HG03175 (cell line): ENCODE results near the gene GZF1.

ENCODE experiments used
- ATAC-seq: cut with Tn5 transposase; IDR thresholded peaks from one replicate; pipeline ENCODE4 v1.9.1; 2021; ENCODE audit warnings: mild to moderate bottlenecking, moderate library complexity; ENCODE audit not compliant: unreplicated experiment

The GZF1 gene

GRCh38 chr20:23404196-23404595 is 42.2 kb downstream of the GZF1 start:
- ATAC-seq = no peak

GRCh38 chr20:23406880-23407279 is 44.9 kb downstream of the GZF1 start:
- ATAC-seq = no peak

- peak; percentile 75 for ATAC-seq
Observed at GRCh38 chr20:23407781-23408464, 45.9 kb downstream of the GZF1 start.

- no peak for ATAC-seq
Observed at GRCh38 chr20:23408957-23409356, 47.0 kb downstream of the GZF1 start.

- ATAC-seq = no peak
Observed at GRCh38 chr20:23409800-23410199, 47.8 kb downstream of the GZF1 start.

GRCh38 chr20:23410916-23411695 is 49.1 kb downstream of the GZF1 start:
- ATAC-seq = no peak

- ATAC-seq = no peak
Observed at GRCh38 chr20:23412026-23412425, 50.0 kb downstream of the GZF1 start.

- no peak for ATAC-seq
Observed at GRCh38 chr20:23413862-23414422, 52.0 kb downstream of the GZF1 start.

- ATAC-seq = no peak
Observed at GRCh38 chr20:23414526-23415188, 52.7 kb downstream of the GZF1 start.

- no peak for ATAC-seq
Observed at GRCh38 chr20:23415555-23415954, 53.6 kb downstream of the GZF1 start.

- no peak for ATAC-seq
Observed at GRCh38 chr20:23415959-23416583, 54.1 kb downstream of the GZF1 start.

- no peak for ATAC-seq
Observed at GRCh38 chr20:23417861-23418260, 55.9 kb downstream of the GZF1 start.

GRCh38 chr20:23419657-23419994 is 57.6 kb downstream of the GZF1 start:
- no peak for ATAC-seq

- peak; percentile 30 for ATAC-seq
Observed at GRCh38 chr20:23419995-23420901, 58.3 kb downstream of the GZF1 start.

- peak; percentile 97 for ATAC-seq
Observed at GRCh38 chr20:23420943-23421931, 59.3 kb downstream of the GZF1 start, which contains the start of gene NAPB. NAPB (minus strand) TSS chr20:23421488; CDS start chr20:23421402, 86 bp downstream.
